PFSK-1 (cell line): ENCODE results near the gene KCTD11.

Experiments used
- FOXP2 ChIP-seq: optimal IDR thresholded peaks from 2 replicates; pipeline ENCODE3; 2011; ENCODE audit warnings: borderline replicate concordance, control low read depth, inconsistent platforms; ENCODE audit not compliant: insufficient read depth; ENCODE audit errors: extremely low read length, extremely low read depth
- POLR2AphosphoS5 ChIP-seq: IDR thresholded peaks from 2 replicates; pipeline ENCODE4 v1.6.1; 2012; ENCODE audit warnings: low read depth, mild to moderate bottlenecking, control low read depth, low read length, moderate library complexity
- SIN3A ChIP-seq: IDR thresholded peaks from 2 replicates; pipeline ENCODE4 v1.6.1; 2012; ENCODE audit warnings: mild to moderate bottlenecking, low read length, moderate library complexity, borderline replicate concordance; ENCODE audit not compliant: insufficient read depth
- TAF1 ChIP-seq: IDR thresholded peaks from 2 replicates; pipeline ENCODE4 v1.6.1; 2012; ENCODE audit warnings: low read length, control low read depth, borderline replicate concordance; ENCODE audit not compliant: insufficient read depth
- TF ChIP-seq, protein P1 (sequence below), 2 experiments: IDR thresholded peaks; 2 replicates each; pipeline versions ENCODE4 v1.6.1 to v1.8.0; 2011 to 2012; ENCODE audit warnings: low read depth in 2 of 2, low read length in 2 of 2, control low read depth in 1 of 2, inconsistent platforms in 1 of 2, mild to moderate bottlenecking in 1 of 2, moderate library complexity in 1 of 2; ENCODE audit not compliant: insufficient read depth in 1 of 2

DNA sequence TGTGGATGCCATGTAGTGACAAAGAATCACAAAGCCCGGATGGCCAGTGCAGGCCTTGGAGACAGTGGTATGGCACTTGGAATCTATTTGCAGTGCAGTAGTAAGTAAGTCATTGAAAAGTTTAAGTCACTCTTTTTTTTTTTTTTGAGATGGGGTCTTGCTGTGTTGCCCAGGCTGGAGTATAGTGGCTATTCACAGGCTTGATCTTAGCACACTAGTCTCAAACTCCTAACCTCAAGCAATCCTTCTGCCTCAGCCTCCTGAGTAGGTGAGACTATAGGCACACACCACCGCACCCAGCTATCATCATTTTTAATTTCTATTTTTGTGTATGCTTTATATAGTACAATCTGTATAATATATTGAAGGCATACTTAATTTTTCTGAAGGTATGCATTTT lies 46.6 kb downstream of the KCTD11 start:
- no peak for TF ChIP-seq POLR2AphosphoS5
- TF ChIP-seq SIN3A: no peak
- TF ChIP-seq, protein P1, sequence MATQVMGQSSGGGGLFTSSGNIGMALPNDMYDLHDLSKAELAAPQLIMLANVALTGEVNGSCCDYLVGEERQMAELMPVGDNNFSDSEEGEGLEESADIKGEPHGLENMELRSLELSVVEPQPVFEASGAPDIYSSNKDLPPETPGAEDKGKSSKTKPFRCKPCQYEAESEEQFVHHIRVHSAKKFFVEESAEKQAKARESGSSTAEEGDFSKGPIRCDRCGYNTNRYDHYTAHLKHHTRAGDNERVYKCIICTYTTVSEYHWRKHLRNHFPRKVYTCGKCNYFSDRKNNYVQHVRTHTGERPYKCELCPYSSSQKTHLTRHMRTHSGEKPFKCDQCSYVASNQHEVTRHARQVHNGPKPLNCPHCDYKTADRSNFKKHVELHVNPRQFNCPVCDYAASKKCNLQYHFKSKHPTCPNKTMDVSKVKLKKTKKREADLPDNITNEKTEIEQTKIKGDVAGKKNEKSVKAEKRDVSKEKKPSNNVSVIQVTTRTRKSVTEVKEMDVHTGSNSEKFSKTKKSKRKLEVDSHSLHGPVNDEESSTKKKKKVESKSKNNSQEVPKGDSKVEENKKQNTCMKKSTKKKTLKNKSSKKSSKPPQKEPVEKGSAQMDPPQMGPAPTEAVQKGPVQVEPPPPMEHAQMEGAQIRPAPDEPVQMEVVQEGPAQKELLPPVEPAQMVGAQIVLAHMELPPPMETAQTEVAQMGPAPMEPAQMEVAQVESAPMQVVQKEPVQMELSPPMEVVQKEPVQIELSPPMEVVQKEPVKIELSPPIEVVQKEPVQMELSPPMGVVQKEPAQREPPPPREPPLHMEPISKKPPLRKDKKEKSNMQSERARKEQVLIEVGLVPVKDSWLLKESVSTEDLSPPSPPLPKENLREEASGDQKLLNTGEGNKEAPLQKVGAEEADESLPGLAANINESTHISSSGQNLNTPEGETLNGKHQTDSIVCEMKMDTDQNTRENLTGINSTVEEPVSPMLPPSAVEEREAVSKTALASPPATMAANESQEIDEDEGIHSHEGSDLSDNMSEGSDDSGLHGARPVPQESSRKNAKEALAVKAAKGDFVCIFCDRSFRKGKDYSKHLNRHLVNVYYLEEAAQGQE (IDR thresholded peaks at IDR 0.05; ENCODE audit: insufficient read depth in 1 of 2, low read depth in 2 of 2, low read length in 2 of 2): no peak
- no peak for TF ChIP-seq TAF1
- no peak for TF ChIP-seq FOXP2
